22Rv1 (cell line): ENCODE measurements around the gene ZBTB8B.

Source experiments
- CTCF ChIP-seq: fragments of 450-650 bp; IDR thresholded peaks from 2 replicates; pipeline ENCODE4 v1.5.1; 2017; ENCODE audit warnings: mild to moderate bottlenecking
- ZFX ChIP-seq: fragments of 450-650 bp; IDR thresholded peaks from 2 replicates; pipeline ENCODE4 v1.6.1; 2017; ENCODE audit warnings: antibody characterized with exemption, borderline replicate concordance

DNA sequence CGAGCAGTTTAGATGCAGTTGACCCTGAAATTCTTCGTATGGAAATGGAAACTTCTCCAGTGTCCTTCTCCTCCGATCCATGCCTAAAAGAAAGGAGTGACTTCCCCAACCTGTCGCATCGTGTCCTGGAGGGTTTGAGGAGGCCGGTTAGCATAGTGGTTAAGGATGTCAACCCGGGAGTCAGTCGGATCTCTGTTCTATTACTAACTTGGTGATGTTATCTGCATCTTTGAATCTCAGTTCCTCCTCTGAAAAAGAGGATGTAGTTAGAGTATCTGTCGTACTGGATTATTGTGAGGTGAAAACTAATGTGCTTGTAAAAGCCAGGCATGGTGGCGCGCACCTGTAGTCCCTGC lies 684 bp downstream of the ZBTB8B start:
- TF ChIP-seq CTCF (no peak), ZFX (no peak)
